ENCODE results near the gene RPGRIP1.
A peak's percentile ranks its signal among the peaks of the same experiment; 100 is the strongest.

Gene RPGRIP1

DNA sequence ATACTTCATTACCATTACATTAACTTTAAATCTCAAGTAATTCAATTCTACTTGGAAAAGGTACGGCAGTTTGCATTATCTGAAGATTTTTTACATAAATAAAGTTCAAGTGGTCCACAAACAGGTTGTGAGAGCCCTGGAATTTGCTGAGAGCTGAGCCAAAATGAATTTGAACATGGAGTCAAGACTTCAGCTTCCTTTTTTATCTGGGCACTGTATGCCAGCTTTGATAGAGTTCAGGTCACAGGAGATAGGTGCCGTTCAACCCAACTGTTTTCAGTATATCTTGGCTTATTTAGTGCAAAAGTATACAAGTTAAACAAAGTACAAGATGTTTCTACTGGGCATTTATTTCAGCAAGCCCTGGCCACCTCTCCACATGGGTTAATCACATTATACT lies 39.5 kb upstream of the RPGRIP1 start:
- Histone ChIP-seq H3K27ac (ENCODE audit: insufficient read depth in 1 of 2, low read depth in 1 of 2, low read length in 2 of 2, poor library complexity in 1 of 2, severe bottlenecking in 2 of 2) (no peak overlapping the region), H3K4me3 (ENCODE audit: control insufficient read depth in 1 of 7, extremely low read depth in 1 of 7, insufficient read depth in 4 of 7, low read depth in 2 of 7, low read length in 6 of 7) (no peak overlapping the region), H3K9me3 (ENCODE audit: control extremely low read depth in 1 of 5, control insufficient read depth in 4 of 5, insufficient read depth in 2 of 5, low read depth in 1 of 5, low read length in 4 of 5) (no peaks in the 10 kb centered on the region), H3K27me3 (replicated peaks in 2 of 5; ENCODE audit: control insufficient read depth in 4 of 5, insufficient read depth in 5 of 5, low read length in 4 of 5) (no peaks in the 10 kb centered on the region), H3K4me1 (ENCODE audit: control extremely low read depth in 1 of 4, control insufficient read depth in 4 of 4, insufficient read depth in 4 of 4, low read length in 3 of 4) (no peaks in the 10 kb centered on the region), H3K36me3 (ENCODE audit: control insufficient read depth in 4 of 4, insufficient read depth in 4 of 4, low read length in 3 of 4) (peaks cover 7 to 71% (median 27%) of the 10 kb centered on the region in 4 experiments)
- no CpG with 5 or more reads among the region's 2 CpGs for WGBS (ENCODE audit: insufficient coverage)
- no peak for DNase-seq
- POLR2A ChIA-PET = no interaction called here
- CTCF ChIA-PET = interaction anchor here (0.8 to 2.0 kb wide), 7 partner anchors 10 to 218 kb away, joined by 3 to 13 read pairs (median 4); no protein-coding TSS in a partner anchor

DNA sequence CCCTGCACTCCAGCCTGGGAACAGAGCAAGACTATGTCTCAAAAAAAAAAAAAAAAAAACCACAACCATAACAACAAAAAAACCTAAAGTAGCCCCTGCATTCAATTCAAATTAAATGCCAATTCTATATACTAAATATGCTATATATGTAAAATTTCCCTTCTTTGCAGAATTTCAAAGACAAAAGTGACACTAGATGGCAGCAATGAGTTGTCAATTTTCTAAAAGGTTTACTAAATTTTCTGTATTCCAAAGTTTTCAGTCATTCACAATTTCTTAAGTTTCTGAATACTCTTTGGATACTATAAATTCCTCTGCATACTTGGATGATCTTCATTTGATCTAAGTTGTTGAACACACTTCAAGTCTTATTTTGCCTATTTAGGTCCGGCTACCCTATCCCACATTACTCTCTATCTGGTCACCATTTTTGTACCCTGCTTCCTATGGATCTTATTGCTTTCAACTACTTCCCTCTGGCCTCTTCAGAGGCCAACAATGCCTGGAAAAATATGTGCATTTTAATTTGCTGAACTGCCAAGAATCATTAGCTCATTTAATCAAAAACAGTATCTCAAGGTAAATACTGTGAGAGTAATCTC lies 38.6 kb upstream of the RPGRIP1 start:
- H3K4me3 ChIP-seq (ENCODE audit: control insufficient read depth in 1 of 7, extremely low read depth in 1 of 7, insufficient read depth in 4 of 7, low read depth in 2 of 7, low read length in 6 of 7) = no peak overlapping the region
- no peaks in the 10 kb centered on the region for H3K27me3 ChIP-seq (replicated peaks in 2 of 5; ENCODE audit: control insufficient read depth in 4 of 5, insufficient read depth in 5 of 5, low read length in 4 of 5)
- peak; percentile 53 to 78 (median 65) for DNase-seq
- H3K36me3 ChIP-seq (ENCODE audit: control insufficient read depth in 4 of 4, insufficient read depth in 4 of 4, low read length in 3 of 4) = peaks cover 6 to 63% (median 31%) of the 10 kb centered on the region in 4 experiments
- no peak overlapping the region for H3K27ac ChIP-seq (ENCODE audit: insufficient read depth in 1 of 2, low read depth in 1 of 2, low read length in 2 of 2, poor library complexity in 1 of 2, severe bottlenecking in 2 of 2)
- ChIA-PET POLR2A (no interaction called here), CTCF (interaction anchor here (0.6 to 2.3 kb wide), 10 partner anchors 14 to 1698 kb away, joined by 3 to 18 read pairs (median 4); no protein-coding TSS in a partner anchor)
- 90% methylated on average over 1 of the region's 1 CpG for WGBS (ENCODE audit: insufficient coverage)
- H3K4me1 ChIP-seq (ENCODE audit: control extremely low read depth in 1 of 4, control insufficient read depth in 4 of 4, insufficient read depth in 4 of 4, low read length in 3 of 4) = no peaks in the 10 kb centered on the region
- H3K9me3 ChIP-seq (ENCODE audit: control extremely low read depth in 1 of 5, control insufficient read depth in 4 of 5, insufficient read depth in 2 of 5, low read depth in 1 of 5, low read length in 4 of 5) = no peaks in the 10 kb centered on the region

DNA sequence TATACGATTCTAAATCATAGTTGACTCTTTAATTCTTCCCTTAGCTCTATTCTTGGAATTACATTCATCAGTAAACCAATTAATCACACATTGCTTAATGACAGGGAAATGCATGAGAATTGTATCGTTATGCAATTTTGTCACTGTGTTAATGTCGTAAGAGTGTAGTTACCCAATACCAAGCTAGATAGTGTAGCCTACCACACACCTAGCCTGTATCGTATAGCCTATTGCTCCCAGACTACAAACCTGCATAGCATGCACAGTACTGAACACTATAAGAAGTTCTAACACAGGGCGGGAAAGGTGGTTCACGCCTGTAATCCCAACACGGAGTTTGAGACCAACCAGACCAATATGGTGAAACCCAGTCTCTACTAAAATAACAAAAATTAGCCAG lies 35.3 kb upstream of the RPGRIP1 start:
- H3K36me3 ChIP-seq (ENCODE audit: control insufficient read depth in 4 of 4, insufficient read depth in 4 of 4, low read length in 3 of 4) = peaks cover 17 to 61% (median 40%) of the 10 kb centered on the region in 4 experiments
- no peaks in the 10 kb centered on the region for H3K27me3 ChIP-seq (replicated peaks in 2 of 5; ENCODE audit: control insufficient read depth in 4 of 5, insufficient read depth in 5 of 5, low read length in 4 of 5)
- DNase-seq = no peak
- no peak overlapping the region for H3K27ac ChIP-seq (ENCODE audit: insufficient read depth in 1 of 2, low read depth in 1 of 2, low read length in 2 of 2, poor library complexity in 1 of 2, severe bottlenecking in 2 of 2)
- H3K9me3 ChIP-seq (ENCODE audit: control extremely low read depth in 1 of 5, control insufficient read depth in 4 of 5, insufficient read depth in 2 of 5, low read depth in 1 of 5, low read length in 4 of 5) = no peaks in the 10 kb centered on the region
- WGBS (ENCODE audit: insufficient coverage) = 88% methylated on average over 7 of the region's 7 CpGs
- POLR2A ChIA-PET = interaction anchor here (0.9 to 1.3 kb wide), 2 partner anchors 11 to 73 kb away, joined by 3 read pairs; no protein-coding TSS in a partner anchor
- no peak overlapping the region for H3K4me3 ChIP-seq (ENCODE audit: control insufficient read depth in 1 of 7, extremely low read depth in 1 of 7, insufficient read depth in 4 of 7, low read depth in 2 of 7, low read length in 6 of 7)
- CTCF ChIA-PET = interaction anchor here (1.3 to 1.7 kb wide), 3 partner anchors 10 to 15 kb away, joined by 3 to 6 read pairs (median 3); no protein-coding TSS in a partner anchor
- no peaks in the 10 kb centered on the region for H3K4me1 ChIP-seq (ENCODE audit: control extremely low read depth in 1 of 4, control insufficient read depth in 4 of 4, insufficient read depth in 4 of 4, low read length in 3 of 4)

DNA sequence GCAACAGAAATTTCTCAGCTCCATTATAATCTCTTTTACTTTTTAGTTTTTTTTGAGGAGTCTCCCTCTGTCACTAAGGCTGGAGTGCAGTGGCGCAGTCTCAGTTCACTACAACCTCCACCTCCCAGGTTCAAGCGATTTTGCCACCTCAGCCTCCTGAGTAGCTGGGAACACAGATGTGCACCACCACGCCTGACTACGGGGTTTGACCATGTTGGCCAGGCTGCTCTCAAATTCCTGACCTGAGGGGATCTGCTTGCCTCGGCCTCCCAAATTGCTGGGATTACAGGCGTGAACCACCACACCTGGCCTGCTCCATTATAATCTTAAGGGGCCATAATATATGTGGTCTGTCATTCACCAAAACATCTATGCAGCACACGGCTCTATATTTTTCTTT lies 34.1 kb upstream of the RPGRIP1 start:
- Histone ChIP-seq H3K4me3 (ENCODE audit: control insufficient read depth in 1 of 7, extremely low read depth in 1 of 7, insufficient read depth in 4 of 7, low read depth in 2 of 7, low read length in 6 of 7) (no peak overlapping the region), H3K36me3 (ENCODE audit: control insufficient read depth in 4 of 4, insufficient read depth in 4 of 4, low read length in 3 of 4) (peaks cover 17 to 68% (median 41%) of the 10 kb centered on the region in 4 experiments), H3K4me1 (ENCODE audit: control extremely low read depth in 1 of 4, control insufficient read depth in 4 of 4, insufficient read depth in 4 of 4, low read length in 3 of 4) (no peaks in the 10 kb centered on the region), H3K27ac (ENCODE audit: insufficient read depth in 1 of 2, low read depth in 1 of 2, low read length in 2 of 2, poor library complexity in 1 of 2, severe bottlenecking in 2 of 2) (no peak overlapping the region), H3K27me3 (replicated peaks in 2 of 5; ENCODE audit: control insufficient read depth in 4 of 5, insufficient read depth in 5 of 5, low read length in 4 of 5) (no peaks in the 10 kb centered on the region), H3K9me3 (ENCODE audit: control extremely low read depth in 1 of 5, control insufficient read depth in 4 of 5, insufficient read depth in 2 of 5, low read depth in 1 of 5, low read length in 4 of 5) (no peaks in the 10 kb centered on the region)
- CTCF ChIA-PET = interaction anchor here (0.6 to 1.3 kb wide), 2 partner anchors 8 to 28 kb away, joined by 3 to 6 read pairs; no protein-coding TSS in a partner anchor
- WGBS (ENCODE audit: insufficient coverage) = 99% methylated on average over 7 of the region's 7 CpGs
- POLR2A ChIA-PET = interaction anchor here (1.0 to 1.3 kb wide), 3 partner anchors 9 to 72 kb away, joined by 3 to 4 read pairs (median 3); no protein-coding TSS in a partner anchor
- no peak for DNase-seq

DNA sequence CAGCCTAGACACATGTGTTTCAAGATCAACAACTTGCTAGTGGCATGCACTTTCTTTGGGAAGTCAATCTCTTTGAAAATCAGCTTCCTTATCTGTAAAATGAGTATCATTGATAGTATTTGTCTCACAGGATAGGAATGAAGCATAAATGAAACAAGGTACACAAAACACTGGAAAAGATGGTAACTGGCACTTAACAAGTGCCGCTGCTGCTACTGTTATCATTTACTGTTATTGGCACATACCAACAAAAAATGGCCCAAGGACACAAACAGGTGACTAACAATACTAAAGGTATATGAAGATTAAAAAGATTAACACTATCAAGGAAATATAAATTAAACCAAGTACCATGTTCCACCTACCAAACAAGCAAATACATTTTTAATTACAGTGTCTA lies 31.5 kb upstream of the RPGRIP1 start:
- Histone ChIP-seq H3K36me3 (ENCODE audit: control insufficient read depth in 4 of 4, insufficient read depth in 4 of 4, low read length in 3 of 4) (peaks cover 19 to 82% (median 47%) of the 10 kb centered on the region in 4 experiments), H3K27me3 (replicated peaks in 2 of 5; ENCODE audit: control insufficient read depth in 4 of 5, insufficient read depth in 5 of 5, low read length in 4 of 5) (no peaks in the 10 kb centered on the region), H3K4me1 (ENCODE audit: control extremely low read depth in 1 of 4, control insufficient read depth in 4 of 4, insufficient read depth in 4 of 4, low read length in 3 of 4) (no peaks in the 10 kb centered on the region), H3K27ac (ENCODE audit: insufficient read depth in 1 of 2, low read depth in 1 of 2, low read length in 2 of 2, poor library complexity in 1 of 2, severe bottlenecking in 2 of 2) (no peak overlapping the region), H3K4me3 (ENCODE audit: control insufficient read depth in 1 of 7, extremely low read depth in 1 of 7, insufficient read depth in 4 of 7, low read depth in 2 of 7, low read length in 6 of 7) (no peak overlapping the region), H3K9me3 (ENCODE audit: control extremely low read depth in 1 of 5, control insufficient read depth in 4 of 5, insufficient read depth in 2 of 5, low read depth in 1 of 5, low read length in 4 of 5) (no peaks in the 10 kb centered on the region)
- no CpG with 5 or more reads among the region's 1 CpG for WGBS (ENCODE audit: insufficient coverage)
- ChIA-PET CTCF (no interaction called here), POLR2A (interaction anchor here (0.7 kb wide), 1 partner anchor 167 kb away, joined by 3 read pairs; no protein-coding TSS in a partner anchor)
- no peak for DNase-seq

DNA sequence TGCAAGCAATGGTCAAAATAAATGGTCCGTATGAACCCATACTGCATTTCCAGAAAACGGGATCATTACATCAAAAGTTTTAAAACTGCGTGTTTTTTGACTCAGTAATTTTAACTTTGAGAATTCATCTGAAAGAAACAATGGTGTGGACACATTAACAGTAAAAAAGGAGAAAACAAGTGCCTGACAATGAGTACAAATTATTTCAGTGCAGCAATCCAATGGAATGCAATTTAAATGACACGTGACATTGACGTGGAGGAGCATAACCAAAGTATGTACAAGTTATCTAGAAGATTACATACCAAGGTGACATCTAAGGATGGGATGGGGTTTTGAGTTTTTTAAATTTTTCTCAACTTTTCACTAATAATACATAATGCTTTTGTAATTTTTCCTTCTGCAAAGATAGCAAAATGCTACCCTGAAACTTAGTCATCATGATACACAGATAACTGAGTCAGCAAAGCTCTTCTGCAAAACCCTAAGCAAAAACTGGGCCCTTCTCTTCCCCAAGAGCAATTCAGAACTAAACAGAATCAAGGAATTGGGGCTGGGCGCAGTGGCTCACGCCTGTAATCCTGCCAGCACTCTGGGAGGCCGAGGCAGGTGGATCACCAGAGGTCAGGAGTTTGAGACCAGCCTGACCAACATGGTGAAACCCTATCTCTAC lies 31.0 kb upstream of the RPGRIP1 start:
- Histone ChIP-seq H3K27ac (ENCODE audit: insufficient read depth in 1 of 2, low read depth in 1 of 2, low read length in 2 of 2, poor library complexity in 1 of 2, severe bottlenecking in 2 of 2) (no peak overlapping the region), H3K9me3 (ENCODE audit: control extremely low read depth in 1 of 5, control insufficient read depth in 4 of 5, insufficient read depth in 2 of 5, low read depth in 1 of 5, low read length in 4 of 5) (no peaks in the 10 kb centered on the region), H3K4me3 (ENCODE audit: control insufficient read depth in 1 of 7, extremely low read depth in 1 of 7, insufficient read depth in 4 of 7, low read depth in 2 of 7, low read length in 6 of 7) (no peak overlapping the region), H3K27me3 (replicated peaks in 2 of 5; ENCODE audit: control insufficient read depth in 4 of 5, insufficient read depth in 5 of 5, low read length in 4 of 5) (no peaks in the 10 kb centered on the region), H3K36me3 (ENCODE audit: control insufficient read depth in 4 of 4, insufficient read depth in 4 of 4, low read length in 3 of 4) (peaks cover 19 to 84% (median 51%) of the 10 kb centered on the region in 4 experiments), H3K4me1 (ENCODE audit: control extremely low read depth in 1 of 4, control insufficient read depth in 4 of 4, insufficient read depth in 4 of 4, low read length in 3 of 4) (no peaks in the 10 kb centered on the region)
- DNase-seq = no peak
- ChIA-PET POLR2A (no interaction called here), CTCF (interaction anchor here (0.6 to 0.7 kb wide), 2 partner anchors 9 to 101 kb away, joined by 3 to 4 read pairs; no protein-coding TSS in a partner anchor)
- 95% methylated on average over 3 of the region's 8 CpGs for WGBS (ENCODE audit: insufficient coverage)

DNA sequence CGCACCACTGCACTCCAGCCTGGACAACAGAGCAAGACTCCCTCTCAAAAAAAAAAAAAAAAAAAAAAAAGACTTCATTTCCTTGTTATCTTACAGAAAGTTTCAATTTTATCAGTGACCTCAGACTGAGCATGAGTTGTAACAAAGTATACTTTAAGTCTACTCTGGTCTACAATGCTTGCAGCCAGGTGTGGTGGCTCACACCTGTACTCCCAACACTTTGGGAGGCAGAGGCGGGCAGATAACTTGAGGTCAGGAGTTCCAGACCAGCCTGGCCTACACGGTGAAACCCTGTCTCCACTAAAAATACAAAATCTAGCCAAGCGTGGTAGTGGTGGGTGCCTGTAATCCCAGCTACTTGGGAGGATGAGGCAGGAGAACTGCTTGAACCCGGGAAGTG lies 28.7 kb upstream of the RPGRIP1 start:
- CTCF ChIA-PET = no interaction called here
- H3K27ac ChIP-seq (ENCODE audit: insufficient read depth in 1 of 2, low read depth in 1 of 2, low read length in 2 of 2, poor library complexity in 1 of 2, severe bottlenecking in 2 of 2) = no peak overlapping the region
- H3K4me1 ChIP-seq (ENCODE audit: control extremely low read depth in 1 of 4, control insufficient read depth in 4 of 4, insufficient read depth in 4 of 4, low read length in 3 of 4) = peaks cover 0 to 6% (median 2%) of the 10 kb centered on the region in 4 experiments
- DNase-seq = no peak
- peaks cover 29 to 78% (median 54%) of the 10 kb centered on the region in 4 experiments for H3K36me3 ChIP-seq (ENCODE audit: control insufficient read depth in 4 of 4, insufficient read depth in 4 of 4, low read length in 3 of 4)
- H3K27me3 ChIP-seq (replicated peaks in 2 of 5; ENCODE audit: control insufficient read depth in 4 of 5, insufficient read depth in 5 of 5, low read length in 4 of 5) = no peaks in the 10 kb centered on the region
- POLR2A ChIA-PET = no interaction called here
- H3K4me3 ChIP-seq (ENCODE audit: control insufficient read depth in 1 of 7, extremely low read depth in 1 of 7, insufficient read depth in 4 of 7, low read depth in 2 of 7, low read length in 6 of 7) = no peak overlapping the region
- 97% methylated on average over 4 of the region's 5 CpGs for WGBS (ENCODE audit: insufficient coverage)
- H3K9me3 ChIP-seq (ENCODE audit: control extremely low read depth in 1 of 5, control insufficient read depth in 4 of 5, insufficient read depth in 2 of 5, low read depth in 1 of 5, low read length in 4 of 5) = no peaks in the 10 kb centered on the region

All from common myeloid progenitor, CD34-positive (primary cell).